Measurements from ENCODE around the gene SNRPD2.

DNA sequence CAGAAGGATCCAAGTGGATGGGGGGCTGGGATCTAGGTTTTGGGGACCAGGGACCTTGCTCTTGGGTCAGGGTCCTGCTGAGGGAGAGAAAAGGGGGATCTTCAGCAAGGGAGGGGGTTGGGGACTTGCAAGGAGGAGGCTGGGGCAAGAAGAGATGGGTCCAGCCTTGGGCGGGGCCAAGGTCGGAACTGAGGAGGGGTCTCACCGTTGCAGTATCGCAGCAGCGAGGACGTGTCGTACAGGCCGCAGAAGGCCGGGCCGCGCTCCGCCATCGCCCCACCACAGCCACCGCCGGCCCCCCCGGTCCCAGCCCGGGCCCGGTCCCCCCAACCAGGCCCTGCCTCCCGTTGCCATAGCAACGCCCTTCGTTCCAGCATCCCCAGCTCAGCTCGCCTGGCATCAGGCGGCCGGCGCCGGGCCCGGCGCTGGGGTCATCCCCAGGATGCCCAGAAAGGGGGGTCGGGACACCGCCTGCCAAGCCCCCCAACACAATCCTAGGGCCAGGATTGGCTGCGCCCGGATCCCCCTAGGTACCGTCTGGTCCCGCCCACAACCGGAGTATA, 46.6 kb downstream of the SNRPD2 start:
- TF ChIP-seq CTCF (IDR thresholded peaks at IDR 0.05) (no peak), EZH2phosphoT487 (IDR thresholded peaks at IDR 0.05) (no peak)

Data from neural progenitor cell (in vitro differentiated cells).